Inflammatory macrophage treated with lipopolysaccharide for 4 hours (primary cell): ENCODE results near the gene LCN2.
"Not testable (repeated sequence)": the region's sequence is repeated elsewhere in the genome, so short reads cannot be mapped to it uniquely, and the experiment has no call there.

Source experiments
- DNase-seq: peaks from one replicate; pipeline ENCODE4 v3.0.0-alpha.2; 2020

LCN2 gene

DNA sequence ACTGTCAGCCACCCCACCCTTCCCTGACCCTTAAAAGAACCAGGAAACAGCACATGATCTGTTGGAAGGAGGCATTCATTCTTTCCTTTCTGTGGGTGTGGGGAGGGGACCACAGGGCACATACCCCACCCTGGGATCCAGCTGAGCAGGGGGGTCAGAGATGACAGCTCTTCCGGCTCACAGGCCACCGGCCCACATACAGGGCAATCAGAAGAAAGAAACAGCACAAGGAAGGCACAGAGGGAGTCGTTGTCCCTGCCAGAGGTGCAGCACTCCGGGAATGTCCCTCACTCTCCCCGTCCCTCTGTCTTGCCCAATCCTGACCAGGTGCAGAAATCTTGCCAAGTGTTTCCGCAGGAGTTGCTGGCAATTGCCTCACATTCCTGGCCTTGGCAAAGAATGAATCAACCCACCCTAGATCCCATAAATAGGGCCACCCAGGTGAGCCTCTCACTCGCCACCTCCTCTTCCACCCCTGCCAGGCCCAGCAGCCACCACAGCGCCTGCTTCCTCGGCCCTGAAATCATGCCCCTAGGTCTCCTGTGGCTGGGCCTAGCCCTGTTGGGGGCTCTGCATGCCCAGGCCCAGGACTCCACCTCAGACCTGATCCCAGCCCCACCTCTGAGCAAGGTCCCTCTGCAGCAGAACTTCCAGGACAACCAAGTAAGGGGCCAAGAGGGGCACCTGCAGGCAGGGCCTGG, at the start of gene LCN2:
TSS of gene LCN2 (plus strand) at position 453 of the 701 bp plus-strand sequence. CDS start at position 526, 73 bp downstream.
- DNase-seq: no peak

DNA sequence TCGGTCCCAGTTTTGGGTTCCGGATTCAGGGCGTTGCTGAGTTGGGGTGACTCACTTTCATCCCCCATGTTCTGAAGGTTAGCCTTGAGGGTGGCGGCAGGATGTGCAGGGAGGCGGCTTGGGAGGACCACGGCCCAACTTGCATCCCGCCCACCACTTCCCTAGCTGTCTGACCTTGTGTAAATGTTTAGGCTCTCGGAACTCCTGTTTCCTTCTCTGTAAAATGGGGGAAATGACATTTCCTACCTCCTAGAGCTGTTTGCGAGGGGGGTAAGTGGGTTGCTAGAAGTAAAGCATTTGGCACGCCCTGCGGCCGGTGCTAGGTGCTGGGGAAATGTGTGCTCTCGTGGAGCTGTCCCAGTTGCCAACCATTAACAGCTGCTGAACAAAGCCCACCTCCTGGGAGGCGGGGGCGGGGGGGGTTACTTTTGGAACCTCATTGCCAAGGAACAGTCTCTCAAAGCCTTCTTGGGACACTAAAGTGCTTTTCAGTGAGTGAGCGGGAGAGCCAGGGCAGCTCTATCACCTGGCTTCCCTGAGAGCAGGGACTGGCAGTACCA, 49.2 kb upstream of the LCN2 start:
- peak; percentile 44 for DNase-seq

DNA sequence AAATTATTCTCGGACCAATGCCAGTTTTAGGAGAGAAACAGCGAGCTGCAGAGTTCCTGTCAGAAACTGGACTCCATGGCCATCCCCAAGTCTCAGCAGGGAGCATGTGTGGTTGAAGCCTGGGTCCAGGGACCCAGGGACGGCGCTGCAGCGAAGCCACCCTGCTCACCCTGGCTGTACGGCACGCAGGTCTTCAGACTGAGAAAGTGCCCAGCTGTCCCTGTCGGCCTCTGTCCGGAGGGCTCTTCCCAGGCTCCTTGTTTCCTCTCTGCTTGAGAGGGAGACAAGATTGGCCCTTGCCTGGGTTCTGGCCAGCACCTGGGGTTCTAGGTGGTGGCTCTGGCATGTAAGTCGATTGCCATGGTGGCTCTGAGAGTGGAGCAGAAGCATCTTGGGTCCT, 48.7 kb upstream of the LCN2 start:
- no peak for DNase-seq

DNA sequence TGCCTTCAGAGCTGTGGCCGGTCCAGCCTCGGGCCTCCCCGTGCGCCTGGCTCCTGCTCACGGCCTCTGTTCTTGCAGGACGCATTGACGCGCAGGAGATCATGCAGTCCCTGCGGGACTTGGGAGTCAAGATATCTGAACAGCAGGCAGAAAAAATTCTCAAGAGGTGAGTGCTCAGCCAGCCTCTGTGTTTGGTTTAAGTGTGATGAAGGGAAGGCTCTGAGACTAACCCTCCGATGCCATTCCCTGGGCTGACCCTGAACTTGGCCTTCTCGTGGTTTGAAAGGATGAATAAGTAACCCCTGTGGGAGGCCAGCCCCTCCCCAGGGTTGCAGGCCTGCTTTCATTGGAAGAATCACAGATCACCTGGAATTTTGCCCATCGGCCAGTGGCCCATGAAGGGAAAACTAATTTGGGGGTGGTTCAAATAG, 48.0 kb upstream of the LCN2 start:
- DNase-seq: no peak

DNA sequence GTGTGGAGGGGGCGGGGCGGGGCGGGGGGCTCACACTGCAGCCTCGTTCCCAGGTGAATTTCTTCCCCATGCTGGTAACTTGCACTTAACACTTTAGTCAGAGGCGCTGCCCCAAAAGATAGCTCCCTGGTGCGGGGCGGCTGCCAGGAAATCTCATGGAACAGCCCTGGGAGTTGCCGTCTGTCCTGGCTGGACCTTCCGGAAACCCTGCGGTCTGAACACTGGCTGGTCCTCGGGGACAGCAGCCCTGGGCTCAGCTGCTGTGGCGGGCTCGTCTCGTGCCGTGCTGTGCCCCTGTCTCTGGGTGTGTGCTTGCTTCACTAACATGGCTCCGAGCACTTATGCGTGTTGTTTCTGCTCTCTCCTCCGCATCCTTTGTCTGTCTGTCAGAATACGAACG, 47.6 kb upstream of the LCN2 start:
- DNase-seq: no peak

DNA sequence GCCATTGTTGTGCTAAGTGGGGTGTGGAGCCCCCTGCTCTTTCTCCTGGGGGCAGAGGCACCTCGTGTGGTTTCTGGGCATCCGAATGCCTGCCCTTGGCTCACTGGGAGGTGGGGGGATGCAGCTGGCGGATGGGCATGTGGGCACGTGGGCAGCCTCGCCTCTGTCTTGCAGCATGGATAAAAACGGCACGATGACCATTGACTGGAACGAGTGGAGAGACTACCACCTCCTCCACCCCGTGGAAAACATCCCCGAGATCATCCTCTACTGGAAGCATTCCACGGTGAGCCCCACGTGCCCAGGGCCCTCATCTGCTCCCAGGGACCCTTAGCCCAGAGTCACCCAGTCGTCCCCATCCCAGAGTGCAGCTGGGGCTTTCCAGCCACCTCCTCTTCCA, 47.1 kb upstream of the LCN2 start:
- no peak for DNase-seq

DNA sequence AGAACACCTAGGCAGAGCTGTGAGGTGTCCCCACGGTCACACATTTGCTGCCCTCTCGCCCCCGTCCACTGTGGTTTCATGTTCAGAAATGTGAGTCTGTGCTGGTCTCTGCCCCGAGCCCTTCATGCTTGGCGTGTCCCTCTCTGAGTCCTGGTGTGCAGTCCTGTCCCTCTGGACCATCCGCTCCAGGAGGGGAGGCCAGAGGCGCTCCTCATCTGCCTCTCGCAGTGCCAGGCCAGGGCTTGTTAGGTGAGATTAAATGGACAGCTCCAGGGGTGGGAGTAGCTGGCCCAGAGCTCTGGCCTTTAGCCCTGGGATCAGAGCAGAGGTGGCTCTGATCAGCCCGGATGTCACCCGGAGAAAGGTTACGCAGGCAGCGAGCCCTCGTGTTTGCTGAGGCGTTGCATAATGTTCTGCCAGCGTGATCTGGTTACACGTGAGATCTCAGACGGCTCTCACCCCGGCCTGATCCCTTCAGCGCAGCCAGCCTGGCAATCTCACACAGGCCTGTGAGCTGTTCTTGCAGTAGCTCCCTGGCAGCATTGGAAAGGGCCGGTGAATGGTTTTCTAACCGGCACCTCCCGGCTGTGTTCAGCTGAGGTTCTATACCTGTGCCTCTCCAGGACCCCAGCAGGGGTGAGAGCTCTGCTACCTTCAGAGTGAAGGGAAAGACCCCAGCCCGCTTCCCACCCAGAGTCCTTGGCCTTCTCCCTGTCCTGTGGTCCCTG, 46.2 kb upstream of the LCN2 start:
- peak; percentile 46 for DNase-seq

DNA sequence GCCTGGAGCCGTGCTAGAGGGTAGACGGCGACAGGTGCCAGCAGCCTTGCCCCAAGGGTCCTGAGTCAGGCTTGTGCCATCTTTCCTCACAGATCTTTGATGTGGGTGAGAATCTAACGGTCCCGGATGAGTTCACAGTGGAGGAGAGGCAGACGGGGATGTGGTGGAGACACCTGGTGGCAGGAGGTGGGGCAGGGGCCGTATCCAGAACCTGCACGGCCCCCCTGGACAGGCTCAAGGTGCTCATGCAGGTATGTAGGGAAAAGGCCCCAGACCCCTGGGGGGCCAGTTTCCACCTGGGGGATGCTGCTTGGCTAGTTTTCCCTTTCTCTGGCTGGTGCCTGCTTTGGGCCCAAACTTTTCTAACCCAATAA, 45.7 kb upstream of the LCN2 start:
- no peak for DNase-seq

DNA sequence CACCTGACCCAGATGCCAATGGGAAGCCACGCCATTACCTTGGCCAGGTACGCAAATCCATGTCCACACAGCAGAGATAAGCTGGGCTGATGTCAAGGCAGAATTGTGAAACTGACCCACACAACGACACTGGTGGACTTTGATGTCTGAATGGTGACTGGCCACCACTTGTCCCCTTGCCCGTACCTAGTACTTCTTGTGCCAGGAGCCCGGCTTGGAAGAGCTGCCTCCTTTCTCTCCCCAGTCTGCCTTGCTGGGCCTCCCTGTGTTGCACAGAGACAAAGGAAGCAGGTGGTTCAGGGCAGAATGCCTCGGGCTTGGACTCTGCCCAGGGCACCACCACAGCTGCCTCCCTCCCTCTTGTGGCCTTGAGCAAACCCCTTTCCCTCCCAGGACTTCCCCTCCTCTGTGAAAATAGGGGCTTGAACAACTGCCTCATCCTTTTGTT, 45.1 kb upstream of the LCN2 start:
- no peak for DNase-seq

DNA sequence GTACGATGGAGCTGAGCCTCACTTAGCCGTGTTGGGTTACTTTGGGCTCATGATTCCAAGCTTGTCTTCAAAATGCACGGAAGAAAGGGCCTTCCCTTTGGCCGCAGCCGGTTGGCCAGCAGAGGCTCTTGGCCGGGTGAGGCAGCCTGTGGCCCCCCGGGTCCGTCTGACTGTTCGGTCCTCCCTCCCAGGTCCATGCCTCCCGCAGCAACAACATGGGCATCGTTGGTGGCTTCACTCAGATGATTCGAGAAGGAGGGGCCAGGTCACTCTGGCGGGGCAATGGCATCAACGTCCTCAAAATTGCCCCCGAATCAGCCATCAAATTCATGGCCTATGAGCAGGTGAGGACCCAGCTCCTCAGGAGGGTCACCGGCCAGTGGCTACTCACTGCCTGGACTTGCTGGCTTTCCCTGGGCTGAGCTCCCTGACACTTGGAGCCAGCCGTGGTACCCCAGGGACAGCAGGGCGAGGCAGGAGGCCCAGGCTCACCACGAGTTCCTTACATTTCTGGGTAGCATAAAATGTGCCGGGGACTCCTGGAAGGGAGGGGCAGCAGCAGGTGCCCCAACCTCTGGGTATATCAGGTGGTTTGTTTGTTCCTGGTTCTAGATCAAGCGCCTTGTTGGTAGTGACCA, 43.6 kb upstream of the LCN2 start:
- no peak for DNase-seq

DNA sequence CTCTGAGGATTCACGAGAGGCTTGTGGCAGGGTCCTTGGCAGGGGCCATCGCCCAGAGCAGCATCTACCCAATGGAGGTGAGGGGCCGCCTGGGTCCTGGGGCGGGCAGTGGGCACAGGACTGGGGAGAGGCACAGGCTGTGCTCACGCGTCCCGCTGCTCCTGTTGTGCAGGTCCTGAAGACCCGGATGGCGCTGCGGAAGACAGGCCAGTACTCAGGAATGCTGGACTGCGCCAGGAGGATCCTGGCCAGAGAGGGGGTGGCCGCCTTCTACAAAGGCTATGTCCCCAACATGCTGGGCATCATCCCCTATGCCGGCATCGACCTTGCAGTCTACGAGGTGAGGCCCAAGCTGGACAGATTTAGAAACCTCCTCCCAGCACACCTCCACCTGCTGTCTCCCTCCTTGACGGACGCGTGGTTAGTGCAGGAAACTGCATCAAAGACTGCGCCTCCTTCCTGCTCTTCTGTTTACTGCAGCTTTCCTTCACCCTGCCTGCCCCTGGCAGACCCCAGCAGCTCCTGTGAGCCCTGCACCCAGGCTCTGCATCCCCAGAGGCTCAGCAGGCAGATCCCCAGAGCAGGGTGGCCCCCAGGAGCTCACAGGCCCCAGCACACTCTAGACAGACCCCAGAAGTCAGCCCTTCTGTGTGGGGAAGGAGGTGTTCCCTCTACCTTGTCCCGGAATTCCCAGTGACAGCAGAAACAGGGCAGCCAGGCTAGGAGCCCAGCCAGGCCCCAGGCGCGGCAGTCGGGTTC, 42.9 kb upstream of the LCN2 start:
- no peak for DNase-seq

DNA sequence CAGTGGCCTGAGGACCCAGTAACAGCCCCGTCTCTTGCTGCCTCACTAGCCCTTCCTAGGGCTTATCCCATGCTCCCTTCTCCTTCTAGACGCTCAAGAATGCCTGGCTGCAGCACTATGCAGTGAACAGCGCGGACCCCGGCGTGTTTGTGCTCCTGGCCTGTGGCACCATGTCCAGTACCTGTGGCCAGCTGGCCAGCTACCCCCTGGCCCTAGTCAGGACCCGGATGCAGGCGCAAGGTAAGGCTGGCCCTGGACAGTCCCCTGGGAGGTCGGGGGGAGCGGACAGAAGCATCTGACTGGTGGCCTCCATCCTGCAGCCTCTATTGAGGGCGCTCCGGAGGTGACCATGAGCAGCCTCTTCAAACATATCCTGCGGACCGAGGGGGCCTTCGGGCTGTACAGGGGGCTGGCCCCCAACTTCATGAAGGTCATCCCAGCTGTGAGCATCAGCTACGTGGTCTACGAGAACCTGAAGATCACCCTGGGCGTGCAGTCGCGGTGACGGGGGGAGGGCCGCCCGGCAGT, 42.2 kb upstream of the LCN2 start:
- DNase-seq: no peak

DNA sequence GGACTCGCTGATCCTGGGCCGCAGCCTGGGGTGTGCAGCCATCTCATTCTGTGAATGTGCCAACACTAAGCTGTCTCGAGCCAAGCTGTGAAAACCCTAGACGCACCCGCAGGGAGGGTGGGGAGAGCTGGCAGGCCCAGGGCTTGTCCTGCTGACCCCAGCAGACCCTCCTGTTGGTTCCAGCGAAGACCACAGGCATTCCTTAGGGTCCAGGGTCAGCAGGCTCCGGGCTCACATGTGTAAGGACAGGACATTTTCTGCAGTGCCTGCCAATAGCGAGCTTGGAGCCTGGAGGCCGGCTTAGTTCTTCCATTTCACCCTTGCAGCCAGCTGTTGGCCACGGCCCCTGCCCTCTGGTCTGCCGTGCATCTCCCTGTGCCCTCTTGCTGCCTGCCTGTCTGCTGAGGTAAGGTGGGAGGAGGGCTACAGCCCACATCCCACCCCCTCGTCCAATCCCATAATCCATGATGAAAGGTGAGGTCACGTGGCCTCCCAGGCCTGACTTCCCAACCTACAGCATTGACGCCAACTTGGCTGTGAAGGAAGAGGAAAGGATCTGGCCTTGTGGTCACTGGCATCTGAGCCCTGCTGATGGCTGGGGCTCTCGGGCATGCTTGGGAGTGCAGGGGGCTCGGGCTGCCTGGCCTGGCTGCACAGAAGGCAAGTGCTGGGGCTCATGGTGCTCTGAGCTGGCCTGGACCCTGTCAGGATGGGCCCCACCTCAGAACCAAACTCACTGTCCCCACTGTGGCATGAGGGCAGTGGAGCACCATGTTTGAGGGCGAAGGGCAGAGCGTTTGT, 41.6 kb upstream of the LCN2 start:
- DNase-seq: no peak

DNA sequence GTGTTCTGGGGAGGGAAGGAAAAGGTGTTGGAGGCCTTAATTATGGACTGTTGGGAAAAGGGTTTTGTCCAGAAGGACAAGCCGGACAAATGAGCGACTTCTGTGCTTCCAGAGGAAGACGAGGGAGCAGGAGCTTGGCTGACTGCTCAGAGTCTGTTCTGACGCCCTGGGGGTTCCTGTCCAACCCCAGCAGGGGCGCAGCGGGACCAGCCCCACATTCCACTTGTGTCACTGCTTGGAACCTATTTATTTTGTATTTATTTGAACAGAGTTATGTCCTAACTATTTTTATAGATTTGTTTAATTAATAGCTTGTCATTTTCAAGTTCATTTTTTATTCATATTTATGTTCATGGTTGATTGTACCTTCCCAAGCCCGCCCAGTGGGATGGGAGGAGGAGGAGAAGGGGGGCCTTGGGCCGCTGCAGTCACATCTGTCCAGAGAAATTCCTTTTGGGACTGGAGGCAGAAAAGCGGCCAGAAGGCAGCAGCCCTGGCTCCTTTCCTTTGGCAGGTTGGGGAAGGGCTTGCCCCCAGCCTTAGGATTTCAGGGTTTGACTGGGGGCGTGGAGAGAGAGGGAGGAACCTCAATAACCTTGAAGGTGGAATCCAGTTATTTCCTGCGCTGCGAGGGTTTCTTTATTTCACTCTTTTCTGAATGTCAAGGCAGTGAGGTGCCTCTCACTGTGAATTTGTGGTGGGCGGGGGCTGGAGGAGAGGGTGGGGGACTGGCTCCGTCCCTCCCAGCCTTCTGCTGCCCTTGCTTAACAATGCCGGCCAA, 40.8 kb upstream of the LCN2 start:
- no peak for DNase-seq

DNA sequence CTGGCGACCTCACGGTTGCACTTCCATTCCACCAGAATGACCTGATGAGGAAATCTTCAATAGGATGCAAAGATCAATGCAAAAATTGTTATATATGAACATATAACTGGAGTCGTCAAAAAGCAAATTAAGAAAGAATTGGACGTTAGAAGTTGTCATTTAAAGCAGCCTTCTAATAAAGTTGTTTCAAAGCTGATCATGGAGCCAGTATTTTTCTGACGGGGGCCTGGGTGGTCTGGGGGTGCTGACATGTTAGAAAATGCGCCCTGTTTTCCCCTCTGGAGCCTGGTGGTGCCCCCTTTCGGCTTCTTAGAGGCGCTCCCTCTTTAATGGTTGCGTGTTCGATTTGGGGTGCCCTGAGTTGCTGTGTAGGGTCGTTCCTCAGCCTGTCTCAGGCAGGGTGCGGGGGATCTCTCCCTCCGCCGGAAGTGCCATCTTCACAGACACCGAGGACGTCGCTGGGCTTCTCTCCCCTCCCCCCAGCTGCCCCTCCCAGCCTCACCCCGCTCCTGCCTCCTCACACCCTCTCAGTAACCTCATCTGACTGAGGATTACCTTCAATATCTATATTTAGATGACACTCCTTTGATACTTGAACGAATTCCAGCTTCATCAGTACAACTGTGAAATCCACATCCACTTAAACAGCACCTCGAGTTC, 40.1 kb upstream of the LCN2 start:
- no peak for DNase-seq

DNA sequence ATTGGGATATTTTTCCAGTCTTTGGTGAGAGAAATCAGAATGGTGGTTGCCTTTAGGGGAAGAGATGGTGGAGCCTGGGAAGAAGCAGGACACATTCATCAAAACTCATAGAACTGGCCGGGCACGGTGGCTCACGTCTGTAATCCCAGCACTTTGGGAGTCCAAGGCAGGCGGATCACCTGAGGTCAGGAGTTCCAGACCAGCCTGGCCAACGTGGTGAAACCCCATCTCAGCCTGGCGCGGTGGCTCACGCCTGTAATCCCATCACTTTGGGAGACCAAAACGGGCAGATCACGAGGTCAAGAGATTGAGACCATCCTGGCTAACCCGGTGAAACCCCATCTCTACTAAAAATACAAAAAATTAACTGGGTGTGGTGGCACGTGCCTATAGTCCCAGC, 37.5 kb upstream of the LCN2 start:
- not testable (repeated sequence) for DNase-seq

DNA sequence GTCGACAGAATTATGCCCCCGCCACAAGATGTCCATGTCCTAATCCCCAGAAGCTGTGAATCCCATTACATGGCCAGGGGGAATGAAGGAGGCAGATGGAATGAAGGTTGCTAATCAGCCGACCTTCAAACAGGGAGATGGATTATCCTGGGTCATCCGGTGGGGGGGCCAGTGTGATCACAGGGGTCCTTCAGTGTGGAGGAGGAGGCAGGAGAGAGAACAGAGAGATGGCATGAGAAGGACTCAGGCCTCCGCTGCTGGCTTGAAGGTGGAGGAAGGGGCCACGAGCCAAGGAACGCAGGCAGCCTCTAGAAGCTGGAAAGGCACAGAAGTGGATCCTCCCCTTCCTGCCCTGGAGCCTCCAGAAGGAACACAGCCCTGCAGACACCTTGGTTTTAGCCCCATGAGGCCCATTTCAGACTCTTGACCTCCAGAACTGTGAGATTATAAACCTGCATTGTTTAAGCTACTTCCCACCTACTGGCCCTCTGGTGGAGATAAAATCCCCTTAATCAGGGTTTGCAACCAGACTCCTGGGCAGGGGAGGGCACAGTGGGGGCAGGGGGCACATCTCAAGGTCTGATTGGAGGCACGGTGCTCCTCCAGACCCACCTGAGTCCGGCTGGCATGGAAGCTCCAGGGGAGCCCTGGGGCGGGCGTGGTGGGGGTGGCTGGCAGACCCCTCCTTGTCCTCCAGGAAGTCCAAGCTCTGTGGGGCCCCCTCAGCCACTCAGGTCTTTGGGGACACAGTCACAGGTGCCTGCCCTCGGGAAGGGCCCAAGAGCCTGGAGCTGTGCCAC, 35.5 kb upstream of the LCN2 start:
- DNase-seq: no peak

DNA sequence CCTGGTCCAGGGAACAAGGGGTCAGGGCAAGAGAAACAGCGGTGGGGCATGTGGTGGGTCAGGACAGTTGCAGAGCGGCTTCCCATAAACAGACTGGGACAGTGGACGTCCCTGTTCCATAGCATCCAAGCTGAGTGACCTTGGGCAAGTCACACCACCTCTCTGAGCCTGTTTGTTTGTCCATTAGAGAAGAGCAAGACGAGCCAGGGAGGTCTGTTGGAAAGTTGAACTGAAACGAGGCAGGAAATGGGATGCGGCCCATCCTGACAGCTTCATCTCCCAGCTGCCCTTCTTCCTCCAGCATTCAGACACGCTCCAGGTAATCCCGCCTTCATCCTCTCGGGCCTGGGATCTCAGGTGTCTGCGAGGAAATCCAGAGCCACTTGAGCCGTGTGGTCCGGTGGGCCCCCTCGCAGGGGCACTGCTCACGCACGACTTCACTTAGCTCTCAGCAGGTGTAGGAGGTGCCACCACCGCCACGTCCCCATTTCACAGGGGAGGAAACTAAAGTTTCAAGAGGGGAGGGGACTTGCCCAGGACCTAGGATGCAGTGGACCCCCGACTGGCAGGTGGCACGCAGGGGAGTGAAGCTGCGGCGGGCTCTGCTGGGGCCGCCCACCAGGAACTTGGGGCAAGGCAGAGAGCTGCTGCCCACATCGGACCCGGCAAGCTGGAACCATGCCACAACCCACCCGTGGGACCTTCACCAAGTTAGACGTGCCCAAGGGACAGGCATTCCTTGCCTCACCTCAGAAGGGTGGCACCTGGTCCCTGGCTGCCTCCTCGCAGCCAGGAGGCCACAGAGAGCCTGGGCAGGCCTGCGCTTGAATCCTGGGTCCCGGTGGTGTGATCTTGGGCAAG, 34.7 kb upstream of the LCN2 start:
- no peak for DNase-seq
